HTR-8/SVneo (cell line): ENCODE data around the gene RBM33.

ENCODE experiments used
- DNase-seq: peaks from one replicate; pipeline ENCODE4 v3.0.0; 2011; ENCODE audit warnings: low spot score, mixed read lengths; ENCODE audit not compliant: insufficient read length
- FAIRE-seq: peaks from 2 replicates; lab custom pipeline; 2011; peaks lifted over from hg19 to GRCh38; lab: Jason Lieb, UNC

Gene RBM33

GRCh38 chr7:155741082-155741481, 96.6 kb downstream of the RBM33 start:
- no peak for FAIRE-seq
- no peak for DNase-seq

- FAIRE-seq (no peak), DNase-seq (no peak)
These were observed 97.3 kb downstream of the RBM33 start for GRCh38 chr7:155741805-155742204.

DNA sequence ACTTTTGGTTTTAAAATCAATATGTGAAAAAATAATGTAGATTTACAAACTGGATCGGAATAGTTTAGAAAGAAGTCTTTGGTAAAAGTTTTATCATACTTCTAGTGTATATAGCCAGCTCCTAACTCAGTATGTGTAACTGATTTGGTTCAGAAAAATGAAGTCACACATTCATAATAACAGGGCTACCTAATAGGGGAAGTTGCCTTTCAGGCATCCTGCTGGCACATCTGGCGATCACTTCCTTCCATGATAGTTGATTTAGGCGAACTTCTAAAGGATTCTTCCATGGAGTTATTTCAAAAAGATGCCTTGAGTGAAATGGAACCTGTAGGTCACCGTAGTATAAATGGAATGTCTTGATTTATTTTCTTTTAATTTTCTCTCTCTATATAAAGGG, 98.7 kb downstream of the RBM33 start:
- FAIRE-seq (no peak), DNase-seq (no peak)

DNA sequence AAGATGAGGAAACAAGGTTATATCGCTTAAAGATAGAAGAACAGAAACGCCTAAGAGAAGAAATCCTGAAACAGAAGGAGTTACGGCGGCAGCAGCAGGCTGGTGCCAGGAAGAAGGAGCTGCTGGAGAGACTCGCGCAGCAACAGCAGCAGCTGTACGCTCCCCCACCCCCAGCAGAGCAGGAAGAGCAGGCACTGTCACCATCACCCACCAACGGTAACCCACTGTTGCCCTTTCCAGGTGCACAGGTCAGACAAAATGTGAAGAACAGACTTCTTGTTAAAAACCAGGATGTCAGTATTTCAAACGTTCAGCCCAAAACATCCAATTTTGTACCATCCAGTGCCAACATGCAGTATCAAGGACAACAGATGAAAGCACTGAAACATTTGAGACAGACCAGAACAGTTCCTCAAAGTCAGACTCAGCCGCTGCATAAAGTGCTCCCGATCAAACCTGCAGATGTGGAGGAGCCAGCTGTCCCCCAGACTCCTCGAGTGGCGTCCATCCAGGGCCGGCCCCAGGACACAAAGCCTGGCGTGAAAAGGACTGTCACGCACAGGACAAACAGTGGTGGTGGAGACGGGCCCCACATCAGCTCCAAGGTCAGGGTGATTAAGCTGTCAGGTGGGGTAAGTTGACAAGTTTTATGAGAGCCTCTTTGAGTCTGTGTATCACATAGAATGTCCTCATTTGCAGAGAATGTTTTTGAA, 100.7 kb downstream of the RBM33 start:
- DNase-seq = no peak
- no peak for FAIRE-seq

DNA sequence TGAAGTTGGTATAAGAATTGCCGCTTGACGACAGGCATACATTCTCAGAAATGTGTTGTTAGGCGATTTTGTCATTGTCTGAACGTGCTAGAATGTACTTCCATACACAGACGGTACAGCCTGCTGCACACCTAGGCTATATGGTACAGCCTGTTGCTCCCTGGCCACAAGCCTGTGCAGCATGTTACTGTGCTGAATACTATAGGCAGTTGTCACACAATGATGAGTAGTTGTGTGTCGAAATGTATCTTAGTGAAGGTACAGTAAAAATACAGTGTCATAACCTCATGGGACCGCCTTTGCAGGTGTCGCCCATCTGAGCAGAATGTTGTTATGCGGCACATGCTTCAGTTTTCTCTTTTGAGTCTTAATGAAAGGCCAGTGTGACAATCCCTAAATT, 101.3 kb downstream of the RBM33 start:
- no peak for DNase-seq
- no peak for FAIRE-seq

GRCh38 chr7:155746188-155746587, 101.7 kb downstream of the RBM33 start:
- DNase-seq (no peak), FAIRE-seq (no peak)

GRCh38 chr7:155747209-155747608, 102.7 kb downstream of the RBM33 start:
- FAIRE-seq (no peak), DNase-seq (no peak)

GRCh38 chr7:155749578-155749977, 105.1 kb downstream of the RBM33 start:
- FAIRE-seq (no peak), DNase-seq (no peak)

- no peak for DNase-seq
- FAIRE-seq = no peak
These were observed 106.0 kb downstream of the RBM33 start for GRCh38 chr7:155750255-155751125.

GRCh38 chr7:155751409-155751808, 106.9 kb downstream of the RBM33 start:
- FAIRE-seq (no peak), DNase-seq (no peak)

DNA sequence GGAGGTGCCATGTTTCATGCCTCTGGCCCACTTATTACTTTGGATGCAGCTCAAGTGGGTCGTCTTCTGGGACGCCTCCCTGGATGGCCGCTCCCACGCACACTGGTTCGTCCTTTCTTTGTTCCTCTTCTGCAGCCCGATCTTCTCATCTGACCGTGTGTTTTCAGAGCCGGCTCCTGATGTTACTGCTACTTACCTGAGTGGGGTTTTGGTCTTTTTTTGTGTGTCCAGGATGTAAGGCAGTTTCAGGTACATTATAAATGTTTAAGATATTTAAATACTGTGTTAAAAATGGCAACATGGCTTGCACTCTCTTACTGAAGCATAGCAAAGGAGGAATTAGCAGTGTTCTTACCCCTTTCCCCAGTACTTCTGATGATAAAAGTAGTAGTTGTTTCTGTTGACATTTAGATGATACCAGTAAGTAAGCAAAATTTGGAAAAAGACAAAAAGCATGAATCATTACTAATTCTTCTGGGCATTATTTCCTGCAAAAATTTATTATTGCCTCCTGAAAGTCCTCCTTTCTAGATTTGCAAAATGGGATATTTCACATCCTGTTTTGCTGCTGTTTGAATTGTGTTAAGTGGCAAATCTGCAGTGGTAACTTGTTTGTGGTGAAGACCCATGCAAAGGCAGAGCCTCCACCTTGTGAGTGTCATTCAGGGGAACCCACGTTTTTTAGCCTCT, 108.4 kb downstream of the RBM33 start:
- no peak for DNase-seq

GRCh38 chr7:155753446-155753965, 109.0 kb downstream of the RBM33 start:
- FAIRE-seq (no peak), DNase-seq (no peak)

More for the DNA sequence above, 108.4 kb downstream of the RBM33 start:
- no peak for FAIRE-seq

DNA sequence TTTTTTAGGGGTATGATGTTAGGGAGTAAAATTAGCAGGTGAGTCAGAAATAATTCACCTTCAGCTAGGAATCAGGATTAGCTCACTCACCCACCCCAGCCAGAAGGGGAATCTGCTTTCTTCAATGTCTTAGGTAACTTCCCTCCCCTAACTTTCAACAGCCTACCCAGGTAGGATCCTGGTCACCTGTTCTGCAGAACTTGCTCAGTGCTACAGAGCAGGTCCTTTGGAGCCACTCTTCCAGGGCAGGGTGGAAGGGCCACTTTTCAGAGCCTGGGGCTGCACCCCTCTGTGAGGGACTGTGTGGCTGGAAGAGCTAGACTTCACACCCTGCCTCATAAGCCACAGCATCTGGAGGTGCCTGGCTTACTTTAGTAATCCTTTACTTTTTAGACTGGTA, 109.7 kb downstream of the RBM33 start:
- FAIRE-seq = no peak

GRCh38 chr7:155755026-155755425, 110.6 kb downstream of the RBM33 start:
- FAIRE-seq = no peak
- no peak for DNase-seq

More for the DNA sequence above, 109.7 kb downstream of the RBM33 start:
- no peak for DNase-seq

DNA sequence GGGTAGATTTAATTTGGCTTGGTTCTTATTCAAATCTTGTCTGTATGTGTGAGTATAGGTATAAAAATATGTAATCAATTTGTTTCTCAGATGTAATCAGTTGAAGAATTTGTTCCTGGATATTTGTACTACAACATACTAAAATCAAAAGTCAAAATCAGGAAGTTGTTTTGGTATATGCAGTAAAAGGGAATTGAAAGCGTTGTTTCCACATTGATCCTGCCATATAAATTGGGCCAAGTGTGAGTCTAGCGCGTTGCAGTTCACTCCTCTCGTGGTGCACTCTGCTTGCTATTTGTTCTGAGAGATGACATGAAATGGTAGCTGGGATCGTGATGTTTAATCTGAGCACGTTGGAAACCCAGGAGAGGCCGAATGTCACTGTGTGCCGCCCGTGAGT, 111.9 kb downstream of the RBM33 start:
- FAIRE-seq = no peak
- no peak for DNase-seq

DNA sequence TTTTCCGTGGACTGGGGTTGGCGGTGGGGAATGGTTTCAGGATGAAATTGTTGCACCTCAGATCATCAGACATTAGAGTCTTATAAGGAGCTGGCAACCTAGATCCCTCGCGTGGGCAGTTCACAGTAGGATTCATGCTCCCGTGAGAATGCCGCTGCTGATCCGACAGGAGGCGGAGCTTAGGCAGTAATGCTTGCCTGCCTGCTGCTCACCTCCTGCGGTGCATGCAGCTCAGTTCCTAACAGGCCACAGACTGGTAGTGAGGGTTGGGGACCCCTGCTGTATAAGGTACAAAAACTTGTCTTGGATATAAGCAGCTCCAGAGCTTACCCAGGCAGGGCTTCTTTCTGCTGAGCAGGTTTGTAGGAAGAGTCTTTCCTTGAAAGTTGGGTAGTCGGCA, 113.9 kb downstream of the RBM33 start:
- FAIRE-seq (no peak), DNase-seq (no peak)

GRCh38 chr7:155759740-155760430, 115.4 kb downstream of the RBM33 start:
- FAIRE-seq = no peak
- DNase-seq = no peak

GRCh38 chr7:155761162-155761561, 116.7 kb downstream of the RBM33 start:
- FAIRE-seq = no peak
- no peak for DNase-seq

DNA sequence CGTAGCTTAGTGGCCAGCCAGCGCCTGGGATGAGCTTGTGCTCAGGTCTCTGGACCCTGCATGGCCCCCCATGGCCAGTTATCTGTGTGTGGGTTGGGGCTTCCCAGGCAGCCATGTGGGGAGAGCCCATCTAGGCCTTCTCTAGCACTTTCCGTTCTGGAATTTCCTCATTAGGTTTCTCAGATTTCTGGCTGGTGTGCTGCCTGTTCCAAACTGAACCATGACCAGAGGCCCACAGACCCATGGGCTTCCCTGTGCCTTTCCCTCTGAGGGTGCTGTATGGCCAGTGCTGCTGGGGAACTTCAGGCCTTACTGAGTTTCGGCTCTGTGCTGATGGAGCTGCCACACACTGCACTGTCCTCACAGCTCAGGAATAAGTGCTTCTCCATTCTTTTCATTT, 117.6 kb downstream of the RBM33 start:
- DNase-seq (no peak), FAIRE-seq (no peak)

- no peak for FAIRE-seq
- no peak for DNase-seq
These were observed 118.2 kb downstream of the RBM33 start for GRCh38 chr7:155762655-155763054.
